Bronchial epithelial cell (primary cell): ENCODE measurements around the gene THAP8. TPM values are rescaled to one million over a fixed set of nuclear protein-coding genes. Genes with fewer than 3 reads are reported as not detected.
A peak's percentile ranks its signal among the peaks of the same experiment; 100 is the strongest.

Source experiments
- DNase-seq: peaks from one replicate; pipeline ENCODE4 v3.0.0-alpha.2; 2010; ENCODE audit warnings: low read depth
- FAIRE-seq: peaks from 2 replicates; lab custom pipeline; 2011; peaks lifted over from hg19 to GRCh38; lab: Jason Lieb, UNC
- H3K27me3 ChIP-seq: 2 replicates; pipeline ENCODE4 v1.5.1; 2011; ENCODE audit warnings: low read length; ENCODE audit not compliant: control insufficient read depth, insufficient read depth
- H3K36me3 ChIP-seq: 2 replicates; pipeline ENCODE4 v1.5.1; 2011; ENCODE audit warnings: low read length; ENCODE audit not compliant: control insufficient read depth, insufficient read depth
- H3K4me3 ChIP-seq: 2 replicates; pipeline ENCODE4 v1.5.1; 2011; ENCODE audit warnings: mild to moderate bottlenecking, low read depth, low read length, control low read depth
- CTCF ChIP-seq: IDR thresholded peaks from 2 replicates; pipeline ENCODE4 v1.5.1; 2011; ENCODE audit warnings: mild to moderate bottlenecking, moderate library complexity, low read length, control low read depth, inconsistent platforms; ENCODE audit not compliant: insufficient read depth, severe bottlenecking
- total RNA-seq: library from RNA; depleted of rRNA; stranded (reverse); fragments of >200 nt; gene quantifications from 2 replicates; pipeline ENCODE4 v1.2.1, GENCODE V29; 2014

The THAP8 gene
- total RNA-seq, 1 donor from 2014 or later = 2.1 TPM

DNA sequence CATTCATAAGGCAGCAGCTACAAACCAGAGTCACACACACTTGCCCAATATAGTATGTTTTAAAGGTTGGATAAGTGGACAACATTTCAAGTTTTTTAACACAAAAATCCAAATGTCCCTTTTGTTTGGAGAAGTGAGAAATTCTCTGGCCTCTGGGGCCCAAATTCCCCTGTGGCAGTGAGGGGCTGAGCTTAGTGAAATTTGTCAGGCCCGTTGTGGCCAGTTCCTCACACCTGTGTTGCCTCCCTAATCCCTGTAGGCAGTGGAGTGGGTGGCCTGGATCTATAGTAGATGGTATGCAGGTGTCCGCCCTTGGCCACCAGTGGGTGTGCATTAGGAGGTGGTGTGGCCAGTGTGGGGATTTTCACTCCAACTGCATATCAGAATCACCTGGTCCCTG is 7.3 kb upstream of the THAP8 start:
- FAIRE-seq (no peak), DNase-seq (no peak)
- no peak overlapping the region for H3K4me3 ChIP-seq
- H3K36me3 ChIP-seq = no peaks in the 10 kb centered on the region
- no peak for TF ChIP-seq CTCF
- no peaks in the 10 kb centered on the region for H3K27me3 ChIP-seq

DNA sequence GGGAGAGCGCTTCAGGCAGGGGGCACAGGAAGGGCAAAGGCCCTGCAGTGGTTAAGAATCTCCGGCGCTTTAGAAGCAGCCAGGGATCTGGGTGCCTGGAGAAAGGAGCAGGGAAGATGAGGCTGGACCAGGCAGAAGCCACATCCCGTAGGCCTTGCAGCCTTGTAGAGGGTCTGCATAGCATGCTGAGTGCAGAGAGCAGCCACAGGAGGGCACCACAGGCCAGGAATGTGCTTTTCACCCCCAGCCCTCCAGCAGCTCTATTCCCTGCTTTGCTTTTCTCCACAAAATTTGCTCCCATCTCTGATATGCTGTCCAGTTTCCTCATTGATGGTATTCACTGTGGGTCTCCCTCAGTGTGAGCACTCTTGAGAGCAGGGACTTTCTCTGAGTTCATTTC is 6.3 kb upstream of the THAP8 start:
- DNase-seq = peak; percentile 45
- H3K36me3 ChIP-seq = no peaks in the 10 kb centered on the region

GRCh38 chr19:36059180-36059910 is 5.3 kb upstream of the THAP8 start:
- TF ChIP-seq CTCF = no peak
- DNase-seq (no peak), FAIRE-seq (no peak)

More for the DNA sequence above, 6.3 kb upstream of the THAP8 start:
- no peaks in the 10 kb centered on the region for H3K27me3 ChIP-seq
- FAIRE-seq = no peak
- TF ChIP-seq CTCF = peak; percentile 87
- H3K4me3 ChIP-seq = no peak overlapping the region

DNA sequence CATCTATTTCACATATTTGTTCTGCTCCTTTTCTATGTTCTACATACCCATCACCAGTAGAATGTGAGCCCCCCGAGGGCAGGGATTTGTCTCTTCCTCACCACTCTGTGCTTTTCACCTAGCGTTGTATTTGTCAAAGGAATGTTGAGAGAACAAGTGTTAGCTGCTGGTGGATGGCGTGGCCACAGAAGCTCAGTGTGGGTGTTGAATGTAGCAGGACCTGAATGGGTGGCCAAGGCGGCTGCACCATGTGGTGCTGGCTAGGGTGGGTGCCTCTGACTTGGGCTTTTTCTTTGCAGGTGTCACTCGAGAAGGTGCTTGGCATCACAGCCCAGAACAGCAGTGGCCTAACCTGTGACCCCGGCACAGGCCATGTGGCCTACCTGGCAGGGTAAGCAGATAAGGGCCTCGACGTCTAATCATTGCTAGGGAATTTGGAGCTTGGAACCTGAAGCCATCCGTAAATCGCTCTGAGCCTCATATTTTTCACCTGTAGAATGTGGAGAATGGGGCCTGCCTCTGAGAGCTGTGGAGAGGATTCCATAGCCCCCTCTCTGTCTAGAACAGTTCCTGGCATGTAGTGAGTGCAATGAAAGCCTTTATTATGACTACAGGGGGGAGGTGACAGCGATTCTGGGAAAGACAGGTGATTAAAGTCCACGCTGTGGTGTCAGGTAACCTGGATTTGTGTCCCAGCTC is 4.5 kb upstream of the THAP8 start:
- no peak for DNase-seq
- TF ChIP-seq CTCF = no peak
- H3K27me3 ChIP-seq = no peaks in the 10 kb centered on the region
- FAIRE-seq = no peak
- no peak overlapping the region for H3K4me3 ChIP-seq
- no peaks in the 10 kb centered on the region for H3K36me3 ChIP-seq

More at GRCh38 chr19:36059180-36059910, 5.3 kb upstream of the THAP8 start:
- Histone ChIP-seq H3K27me3 (no peaks in the 10 kb centered on the region), H3K4me3 (no peak overlapping the region), H3K36me3 (no peaks in the 10 kb centered on the region)

- Histone ChIP-seq H3K4me3 (peak within 1 kb of the TSS; percentile 61), H3K36me3 (no peaks in the 10 kb centered on the region), H3K27me3 (no peaks in the 10 kb centered on the region)
- DNase-seq = no peak
- TF ChIP-seq CTCF = no peak
- FAIRE-seq = no peak
Measured at GRCh38 chr19:36054733-36055686, 925 bp upstream of the THAP8 start, which contains the start of gene WDR62. WDR62 (plus strand) TSS chr19:36054897; CDS start chr19:36054972, 75 bp downstream.
